ENCODE results near the gene RPL39.
"Not testable (repeated sequence)": the region's sequence is repeated elsewhere in the genome, so short reads cannot be mapped to it uniquely, and the experiment has no call there.

RPL39 gene

DNA sequence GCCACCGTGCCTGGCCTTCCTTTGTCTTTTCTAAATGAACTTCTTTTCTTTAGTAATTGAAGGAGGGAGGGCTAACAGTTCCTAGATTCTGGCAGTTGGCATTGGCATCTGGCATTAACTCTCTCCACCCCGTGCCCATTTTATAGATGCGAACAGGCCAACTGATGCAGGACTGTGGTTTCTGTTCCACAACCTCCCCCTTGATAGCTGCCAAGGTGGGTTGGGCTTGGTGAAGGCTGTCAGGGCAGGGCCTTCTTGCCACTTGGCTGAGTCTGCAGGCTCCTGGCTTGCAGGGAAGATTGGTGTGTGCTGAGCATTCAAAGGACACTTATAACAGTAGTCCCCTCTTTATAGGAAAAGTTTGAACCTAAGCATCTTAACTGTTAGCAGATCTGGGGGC, 28.7 kb downstream of the RPL39 start:
- DNase-seq, result no peak

DNA sequence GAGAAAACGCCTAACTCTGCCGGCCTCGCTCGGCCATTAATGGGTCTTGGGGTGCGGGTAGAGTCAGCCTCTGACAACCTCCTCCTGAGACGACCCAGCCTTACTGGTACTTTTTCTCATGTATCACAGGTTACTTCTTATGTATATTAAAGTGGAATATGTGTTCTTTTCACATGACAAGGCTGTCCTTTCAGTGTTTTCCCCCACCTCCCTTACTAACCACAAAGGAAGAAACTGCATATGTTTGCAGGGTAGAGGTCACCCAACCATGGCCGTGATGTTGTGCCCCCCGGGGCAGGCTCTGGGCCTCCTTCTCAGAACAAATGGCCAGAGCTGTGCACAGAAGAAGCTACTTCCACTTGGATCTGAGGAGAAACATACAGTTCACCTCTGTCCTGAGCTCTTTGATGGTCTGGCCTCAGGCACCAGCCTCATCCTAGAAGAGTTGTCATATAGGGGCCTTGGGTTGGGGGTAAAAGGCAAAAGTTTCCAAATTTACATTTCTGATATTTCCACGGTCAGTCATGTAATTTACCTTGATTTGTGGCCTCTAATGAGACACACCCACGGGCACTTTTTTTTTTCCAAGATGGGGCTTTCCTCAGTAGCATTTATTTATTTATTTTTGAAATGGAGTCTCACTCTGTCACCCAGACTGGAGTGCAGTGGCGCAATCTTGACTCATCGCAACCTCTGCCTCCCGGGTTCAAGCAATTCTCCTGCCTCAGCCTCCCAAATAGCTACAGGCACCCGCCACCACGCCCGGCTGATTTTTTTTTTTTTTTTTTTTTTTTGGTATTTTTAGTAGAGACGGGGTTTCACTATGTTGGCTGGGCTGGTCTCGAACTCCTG, 31.2 kb downstream of the RPL39 start:
- no peak for DNase-seq

DNA sequence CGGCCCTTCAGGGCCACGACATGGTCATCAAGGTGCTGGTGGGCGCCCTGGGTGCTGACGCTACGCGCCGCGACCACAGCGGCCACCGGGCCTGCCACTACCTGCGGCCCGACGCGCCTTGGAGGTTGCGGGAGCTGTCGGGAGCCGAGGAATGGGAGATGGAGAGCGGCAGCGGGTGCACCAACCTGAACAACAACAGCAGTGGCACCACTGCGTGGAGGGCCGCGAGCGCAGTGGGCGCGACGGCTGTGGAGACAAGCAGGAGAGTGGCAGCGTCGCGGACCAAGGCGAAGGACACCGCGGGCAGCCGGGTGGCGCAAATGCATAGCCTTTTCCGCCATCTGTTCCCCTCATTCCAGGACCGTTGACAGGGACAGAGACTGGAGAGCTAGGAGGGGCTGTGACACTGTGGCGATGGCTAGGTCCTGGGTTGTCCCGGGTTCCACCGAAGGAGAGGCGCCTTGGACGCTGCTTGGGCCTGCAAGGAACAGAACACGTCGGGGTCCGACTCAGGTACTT, 32.1 kb downstream of the RPL39 start:
- no peak for DNase-seq

DNA sequence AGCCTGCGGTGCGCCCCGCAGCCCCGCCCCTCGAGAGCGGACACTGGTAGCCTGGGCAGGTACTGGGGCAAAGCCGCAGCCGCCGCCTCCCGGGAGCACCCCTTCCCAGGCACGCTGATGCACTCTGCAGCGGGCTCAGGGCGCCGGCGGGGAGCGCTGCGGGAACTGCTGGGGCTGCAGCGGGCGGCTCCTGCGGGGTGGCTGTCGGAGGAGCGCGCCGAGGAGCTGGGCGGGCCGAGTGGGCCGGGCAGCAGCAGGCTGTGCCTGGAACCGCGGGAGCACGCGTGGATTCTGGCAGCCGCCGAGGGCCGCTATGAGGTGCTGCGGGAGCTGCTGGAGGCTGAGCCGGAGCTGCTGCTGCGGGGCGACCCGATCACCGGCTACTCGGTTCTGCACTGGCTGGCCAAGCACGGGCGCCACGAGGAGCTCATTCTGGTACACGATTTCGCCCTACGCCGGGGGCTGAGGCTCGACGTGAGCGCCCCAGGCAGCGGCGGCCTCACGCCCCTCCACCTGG, 32.6 kb downstream of the RPL39 start:
- peak; percentile 34 for DNase-seq

DNA sequence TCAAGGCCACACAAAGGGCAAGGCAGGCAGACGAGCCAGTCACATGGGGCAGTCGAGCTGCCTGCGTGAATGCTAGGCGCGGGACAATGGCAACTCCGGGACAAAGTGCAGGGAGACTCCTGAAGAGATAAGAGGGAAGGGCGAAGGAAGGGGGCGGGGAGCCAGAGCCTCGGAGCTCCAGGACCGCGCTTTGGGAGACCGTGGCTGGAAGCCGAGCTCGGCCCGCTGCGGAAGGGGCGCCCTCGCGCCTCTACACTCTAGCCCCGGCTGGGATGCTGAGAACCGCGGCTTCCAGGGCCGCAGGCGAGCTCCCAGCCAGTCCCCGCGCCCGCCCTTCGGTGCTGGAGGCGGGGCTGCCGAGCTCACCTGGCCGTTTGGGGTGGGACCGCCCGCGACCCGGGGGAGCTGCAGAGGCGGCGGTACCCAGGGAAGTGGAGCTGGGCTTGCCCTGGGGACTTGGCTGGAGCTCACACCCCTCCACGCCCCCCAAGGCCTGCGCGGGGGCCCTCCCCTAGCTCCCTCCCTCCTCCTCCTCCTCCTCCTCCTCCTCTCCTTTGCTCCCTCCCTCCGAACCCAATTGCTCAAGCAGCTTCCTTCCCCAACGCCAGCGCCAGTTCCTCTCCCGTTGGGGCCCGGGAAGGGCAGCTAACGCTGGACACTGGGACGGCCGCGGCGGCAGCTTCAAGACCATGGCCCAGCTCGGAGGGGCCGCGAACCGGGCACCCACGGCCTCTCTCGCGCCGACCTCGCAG, 33.3 kb downstream of the RPL39 start, which contains the start of gene SOWAHD:
Gene SOWAHD, plus strand, starts transcription at position 610 of the 752 bp plus-strand sequence. Its CDS starts 80 bp downstream, at position 690.
- DNase-seq, result no peak

DNA sequence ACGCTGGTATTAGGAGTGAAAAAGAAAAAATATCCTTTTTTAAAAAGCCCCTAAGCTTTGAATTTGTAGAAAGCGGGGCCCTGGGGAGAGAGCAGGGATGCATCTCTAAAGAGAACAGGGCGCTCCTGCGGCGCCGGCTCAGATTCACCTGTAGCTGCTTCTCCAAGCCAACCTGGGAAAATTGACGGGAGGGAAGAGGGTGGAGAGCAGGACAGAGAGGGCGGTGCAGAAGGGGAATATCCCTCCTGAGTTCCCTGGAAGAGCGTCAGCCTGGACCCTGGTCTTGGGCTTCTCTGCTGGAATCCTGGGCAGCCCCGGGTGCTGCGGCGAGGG, 33.8 kb downstream of the RPL39 start:
- DNase-seq, result no peak

DNA sequence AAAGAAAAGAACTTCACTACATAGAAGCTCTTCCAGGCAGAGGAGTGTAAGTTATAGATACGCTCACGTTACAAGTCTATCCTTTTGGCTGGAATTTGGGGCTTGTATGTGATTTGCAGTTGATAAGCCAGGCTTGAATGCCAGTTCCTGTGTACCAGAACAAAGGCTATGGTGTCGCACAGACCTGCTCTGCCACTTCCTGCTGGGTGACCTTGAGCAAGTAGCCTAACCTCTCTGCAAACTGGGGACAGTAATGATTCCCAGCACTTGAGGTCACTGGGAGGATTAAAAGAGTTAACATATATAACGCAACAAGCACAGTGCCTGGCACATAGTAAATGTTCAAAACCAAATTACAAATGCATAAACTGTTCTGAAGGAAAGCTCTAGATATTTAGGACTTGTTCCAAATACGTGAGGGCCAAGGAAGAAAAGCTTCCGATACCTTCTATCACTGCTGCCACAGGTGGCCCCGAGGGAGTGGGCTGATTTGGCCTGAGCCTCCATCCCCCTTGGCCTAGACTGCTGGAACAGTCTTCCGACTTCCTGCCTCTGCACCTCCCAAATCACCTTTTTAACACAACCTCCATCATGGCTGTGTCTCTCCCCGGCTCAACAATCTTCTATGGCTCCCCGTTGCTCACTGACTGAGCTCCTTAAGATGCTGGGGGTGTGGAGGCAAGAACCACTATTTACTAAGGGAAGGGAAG, 34.3 kb downstream of the RPL39 start:
- no peak for DNase-seq

DNA sequence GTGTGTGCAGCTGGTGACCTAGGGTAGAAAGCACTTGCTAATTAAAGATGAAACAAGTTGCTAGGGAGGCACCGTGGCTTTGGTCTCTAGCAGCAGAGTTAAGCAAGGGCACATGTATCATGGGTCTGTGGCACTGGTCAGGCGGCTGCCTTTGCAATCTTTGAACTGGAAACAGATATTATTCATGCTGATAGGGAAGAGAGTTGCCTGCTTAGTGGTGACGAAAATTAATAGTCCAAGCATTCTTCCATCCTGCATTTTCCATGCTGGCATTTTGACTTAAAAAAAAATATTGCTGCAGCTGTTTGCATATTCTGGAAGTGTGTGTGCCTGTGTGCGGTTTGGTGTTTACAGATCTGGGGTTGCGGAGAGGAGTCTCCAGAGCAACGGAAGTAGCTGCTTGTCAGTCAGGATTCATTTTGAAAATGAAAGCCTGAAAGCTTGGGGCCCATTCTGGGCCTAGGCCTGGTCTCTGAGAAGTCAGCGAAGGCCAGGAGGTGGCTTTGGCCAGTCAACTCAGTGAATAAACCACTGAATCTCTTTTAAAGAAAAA, 35.4 kb downstream of the RPL39 start:
- DNase-seq, result peak; percentile 58

DNA sequence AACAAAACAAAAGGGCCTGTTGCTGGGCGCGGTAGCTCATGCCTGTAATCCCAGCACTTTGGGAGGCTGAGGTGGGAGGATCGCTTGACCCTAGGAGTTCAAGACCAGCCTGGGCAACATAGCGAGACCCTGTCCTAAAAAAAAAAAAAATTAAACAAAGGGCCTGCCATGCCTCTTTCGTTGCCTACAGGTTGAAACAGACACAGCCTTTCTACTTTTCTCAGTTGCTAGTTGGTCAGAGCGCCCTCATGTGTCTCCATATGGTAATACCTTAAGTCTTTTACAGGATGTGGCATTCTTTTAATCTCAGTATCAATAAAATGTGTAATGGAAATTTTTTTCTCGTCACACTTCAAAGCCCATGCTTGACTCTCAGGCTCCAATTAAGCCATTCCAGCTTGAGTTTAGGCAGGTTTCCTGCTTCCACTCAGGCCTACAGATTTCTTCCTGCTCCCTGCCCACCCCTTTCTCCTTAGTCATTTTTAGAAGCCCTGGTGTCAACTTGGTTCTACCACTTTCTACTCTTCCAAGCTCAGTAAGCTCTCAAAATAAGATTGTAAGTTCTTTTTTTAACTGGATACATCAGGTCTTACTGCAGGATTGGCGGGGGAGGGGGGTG, 37.7 kb downstream of the RPL39 start:
- peak; percentile 38 for DNase-seq

DNA sequence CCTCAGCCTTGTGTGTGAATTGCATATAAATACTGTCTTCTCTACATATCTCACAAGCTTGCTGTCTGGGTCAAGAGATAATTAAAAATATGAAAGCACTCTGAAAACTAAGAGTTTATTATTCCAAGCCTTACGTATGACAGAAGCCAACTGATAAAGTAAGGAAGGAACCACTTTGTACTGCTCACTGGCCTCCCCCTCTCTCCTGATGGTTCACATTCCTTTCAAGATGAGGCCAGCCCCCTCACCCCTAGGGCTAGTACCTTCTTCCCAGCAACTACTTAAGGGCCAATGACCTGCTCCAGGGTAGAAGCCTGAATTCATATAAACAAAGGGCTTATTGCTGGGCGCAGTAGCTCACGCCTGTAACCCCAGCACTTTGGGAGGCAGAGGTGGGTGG, 38.4 kb downstream of the RPL39 start:
- DNase-seq, result no peak

DNA sequence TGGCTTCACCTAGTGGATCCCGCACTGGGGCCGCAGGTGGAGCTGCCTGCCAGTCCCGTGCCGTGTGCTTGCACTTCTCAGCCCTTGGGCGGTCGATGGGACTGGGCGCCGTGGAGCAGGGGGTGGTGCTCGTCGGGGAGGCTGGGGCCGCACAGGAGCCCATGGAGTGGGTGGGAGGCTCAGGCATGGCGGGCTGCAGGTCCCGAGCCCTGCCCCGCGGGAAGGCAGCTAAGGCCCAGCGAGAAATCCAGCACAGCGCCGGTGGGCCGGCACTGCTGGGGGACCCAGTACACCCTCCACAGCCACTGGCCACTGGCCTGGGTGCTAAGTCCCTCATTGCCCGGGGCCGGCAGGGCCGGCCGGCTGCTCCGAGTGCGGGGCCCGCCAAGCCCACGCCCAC, 40.7 kb downstream of the RPL39 start:
- DNase-seq, result not testable (repeated sequence)

DNA sequence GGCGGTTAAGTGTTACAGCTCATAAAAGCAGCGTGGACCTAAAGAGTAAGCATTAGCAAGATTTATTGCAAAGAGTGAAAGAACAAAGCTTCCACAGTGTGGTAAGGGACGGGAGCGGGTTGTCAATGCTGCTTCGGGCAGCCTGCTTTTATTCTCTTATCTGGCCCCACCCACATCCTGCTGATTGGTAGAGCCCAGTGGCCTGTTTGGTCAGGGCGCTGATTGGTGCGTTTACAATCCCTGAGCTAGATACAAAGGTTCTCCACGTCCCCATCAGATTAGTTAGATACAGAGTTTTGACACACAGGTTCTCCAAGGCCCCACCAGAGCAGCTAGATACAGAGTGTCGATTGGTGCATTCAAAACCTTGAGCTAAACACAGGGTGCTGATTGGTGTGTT, 41.3 kb downstream of the RPL39 start:
- not testable (repeated sequence) for DNase-seq

DNA sequence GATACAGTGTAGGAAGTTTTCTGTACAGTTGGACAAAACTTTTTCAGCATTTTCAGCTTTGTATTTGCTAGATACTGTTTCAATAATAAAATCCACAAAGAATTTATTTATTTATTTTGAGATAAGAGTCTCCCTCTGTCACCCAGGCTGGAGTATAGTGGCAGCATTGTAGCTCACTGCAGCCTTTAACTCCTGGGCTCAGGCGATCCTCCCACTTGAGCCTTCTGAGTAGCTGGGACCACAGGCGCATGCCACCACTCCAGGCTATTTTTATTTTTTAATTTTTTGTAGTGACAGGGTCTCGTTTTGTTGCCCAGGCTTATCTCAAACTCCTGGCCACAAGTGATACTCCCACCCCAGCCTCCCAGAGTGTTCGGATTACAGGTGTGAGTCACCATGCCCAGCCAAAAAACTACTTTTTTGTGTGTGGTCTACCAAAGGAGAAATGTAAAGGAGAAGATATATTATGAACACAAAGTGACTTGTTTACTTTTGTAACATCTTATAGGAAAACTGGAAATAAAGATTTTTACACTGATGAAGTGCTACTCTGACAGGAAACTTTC, 46.1 kb downstream of the RPL39 start:
- DNase-seq, result no peak

DNA sequence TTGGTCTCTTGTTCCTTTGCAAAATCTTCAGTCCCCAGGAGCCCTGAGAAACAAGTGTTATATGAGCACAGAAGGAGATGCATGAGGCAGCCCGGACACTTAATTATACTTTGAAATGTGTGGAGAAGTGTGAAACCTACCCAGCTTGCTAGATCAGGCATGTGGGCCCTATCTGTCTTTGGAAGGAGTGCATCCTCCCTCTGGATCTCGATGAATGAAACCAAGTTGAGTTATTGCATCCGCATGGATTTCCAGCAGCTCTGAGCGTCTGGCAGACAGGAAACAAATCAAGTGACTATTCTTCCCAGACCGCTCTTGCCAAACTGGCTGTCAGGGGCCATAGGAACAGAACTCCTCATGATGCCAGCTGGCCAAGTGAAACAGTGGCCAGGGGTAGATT, 52.7 kb downstream of the RPL39 start:
- DNase-seq, result no peak

Data from stimulated activated CD8-positive, alpha-beta memory T cell treated with anti-CD3 and anti-CD28 coated beads, Interleukin-4, amount 100 ng/mL, for 48 hours (primary cell).